HFFc6 (cell line): ENCODE measurements around the gene ELN. TPM values are rescaled to one million over a fixed set of nuclear protein-coding genes. Genes with fewer than 3 reads are reported as not detected.

Source experiments
- DNase-seq: peaks from one replicate; pipeline ENCODE4 v3.0.0-alpha.2; 2018
- H3K27ac Mint-ChIP-seq: 2 replicates; pipeline ENCODE4 v1.8.0; 2020; ENCODE audit warnings: mild to moderate bottlenecking, mixed read lengths
- H3K27me3 Mint-ChIP-seq: 2 replicates; pipeline ENCODE4 v1.8.0; 2021; ENCODE audit warnings: mild to moderate bottlenecking, moderate library complexity, mixed read lengths; ENCODE audit not compliant: insufficient read depth
- H3K36me3 Mint-ChIP-seq: 2 replicates; pipeline ENCODE4 v1.8.0; 2021; ENCODE audit warnings: low read depth, mixed read lengths
- H3K4me1 Mint-ChIP-seq: 2 replicates; pipeline ENCODE4 v1.8.0; 2020; ENCODE audit warnings: low read depth, mixed read lengths
- H3K4me3 Mint-ChIP-seq: 2 replicates; pipeline ENCODE4 v1.8.0; 2020; ENCODE audit warnings: mild to moderate bottlenecking, moderate library complexity, mixed read lengths
- H3K9me3 Mint-ChIP-seq: 2 replicates; pipeline ENCODE4 v1.8.0; 2020; ENCODE audit warnings: mild to moderate bottlenecking, mixed read lengths
- CTCF ChIP-seq: fragments of 200-600 bp; sonication (generic); IDR thresholded peaks from 2 replicates; pipeline ENCODE4 v1.5.0; 2021; ENCODE audit warnings: antibody characterized with exemption, mild to moderate bottlenecking
- total RNA-seq, 6 experiments: library from RNA; stranded (reverse); fragmentation: NEBNext Ultra II Directional; extraction: Animal tissue kit (Norgen Biotek cat#: 25700); gene quantifications; 2 replicates in 1 of 6; 3 replicates in 5 of 6; pipeline ENCODE4 v1.2.3, GENCODE V29; 2021

The ELN gene
- total RNA-seq, 6 experiments from 2014 or later = 4.7 to 25.8 (median 19.1) TPM

GRCh38 chr7:74039337-74039736 is 11.4 kb downstream of the ELN start:
- DNase-seq = no peak
- Mint-ChIP-seq H3K4me3 (no peak overlapping the region), H3K36me3 (no peaks in the 10 kb centered on the region), H3K27me3 (0 out of 2 replicates have a peak, but pooled peaks cover 1% of the 10 kb centered on the region), H3K27ac (no peak overlapping the region), H3K4me1 (peaks cover 7% of the 10 kb centered on the region), H3K9me3 (no peaks in the 10 kb centered on the region)
- no peak for TF ChIP-seq CTCF

DNA sequence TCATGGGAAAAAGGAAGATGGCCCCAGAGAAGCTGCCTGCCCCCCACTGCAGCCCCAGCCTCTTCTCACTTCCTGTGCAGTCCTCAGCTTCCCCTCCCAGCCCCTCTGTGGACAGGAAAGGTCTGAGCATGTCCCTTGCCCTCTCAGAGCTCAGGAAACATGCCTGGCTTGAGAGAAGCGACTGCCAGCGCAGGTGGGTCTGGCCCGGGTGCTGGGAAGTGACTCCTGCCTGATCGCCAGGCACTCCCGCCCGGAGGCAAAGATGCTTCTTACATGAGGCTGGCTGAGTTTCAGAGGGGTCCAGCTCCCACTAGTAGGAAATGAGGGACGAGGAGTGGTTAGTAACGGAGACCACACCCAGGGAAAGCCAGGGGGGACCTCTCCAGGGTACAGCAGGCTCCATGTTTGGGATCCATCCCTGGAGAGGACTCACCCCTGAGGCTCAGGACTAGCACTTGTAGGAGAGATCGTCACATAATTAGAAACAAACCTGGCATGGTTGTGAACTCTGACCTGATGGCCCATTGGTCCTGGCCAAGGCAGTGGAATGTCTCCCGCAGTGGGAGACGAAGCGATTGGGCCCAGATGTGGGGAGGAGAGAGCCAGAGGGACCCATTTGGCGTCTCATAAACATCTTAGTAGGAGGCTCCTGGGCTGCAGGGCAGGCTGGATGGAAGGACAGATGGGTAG is 12.3 kb downstream of the ELN start:
- Mint-ChIP-seq H3K27me3 (0 out of 2 replicates have a peak, but pooled peaks cover 1% of the 10 kb centered on the region), H3K36me3 (no peaks in the 10 kb centered on the region), H3K4me3 (no peak overlapping the region), H3K9me3 (no peaks in the 10 kb centered on the region), H3K27ac (no peak overlapping the region), H3K4me1 (peaks cover 7% of the 10 kb centered on the region)
- DNase-seq = no peak
- TF ChIP-seq CTCF = no peak

DNA sequence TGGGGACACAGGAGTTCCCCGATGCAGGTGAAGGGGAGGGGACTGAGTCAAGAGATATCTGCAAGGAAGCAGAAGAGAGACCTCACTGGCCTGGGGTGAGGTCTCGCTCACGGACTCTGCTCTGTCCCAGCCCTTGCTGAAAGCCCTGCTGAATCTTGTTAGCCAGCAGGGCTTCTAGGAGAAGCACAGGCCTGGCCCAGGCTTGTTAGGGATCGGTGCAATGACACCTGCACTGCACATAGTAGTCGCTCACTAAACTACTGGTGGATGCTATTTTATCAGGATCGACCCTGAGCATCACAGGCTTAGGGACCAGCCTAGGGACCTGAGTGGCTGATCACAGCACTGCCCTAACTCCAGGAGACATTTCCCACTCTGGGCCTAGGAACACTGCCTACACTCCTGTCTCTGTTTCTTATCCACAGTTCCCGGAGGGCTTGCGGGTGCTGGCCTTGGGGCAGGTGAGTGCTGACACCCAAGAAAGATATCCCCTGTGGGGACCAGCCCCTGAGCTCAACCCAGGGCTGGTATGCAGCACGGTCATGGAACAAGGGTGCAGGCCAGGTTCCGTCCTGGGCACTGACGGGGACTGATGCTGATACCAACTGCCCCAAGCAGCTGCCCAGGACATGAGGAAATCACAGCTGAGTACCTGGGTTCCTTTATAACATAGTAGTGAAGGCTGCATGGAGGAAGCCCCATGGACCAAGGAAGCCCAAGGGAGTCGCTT is 13.0 kb downstream of the ELN start:
- Mint-ChIP-seq H3K27me3 (0 out of 2 replicates have a peak, but pooled peaks cover 1% of the 10 kb centered on the region), H3K4me1 (peaks cover 7% of the 10 kb centered on the region), H3K4me3 (no peak overlapping the region), H3K9me3 (no peaks in the 10 kb centered on the region), H3K36me3 (no peaks in the 10 kb centered on the region), H3K27ac (no peak overlapping the region)
- DNase-seq = no peak
- TF ChIP-seq CTCF = no peak

- Mint-ChIP-seq H3K4me3 (no peak overlapping the region), H3K36me3 (peaks cover 4% of the 10 kb centered on the region; the same call in 1 of the 2 replicates), H3K27me3 (peaks cover 1% of the 10 kb centered on the region; the same call in 1 of the 2 replicates), H3K4me1 (peaks cover 7% of the 10 kb centered on the region), H3K27ac (peak overlapping the region; percentile 40; the same call in 1 of the 2 replicates), H3K9me3 (no peaks in the 10 kb centered on the region)
- no peak for TF ChIP-seq CTCF
- DNase-seq = no peak
These were observed 15.0 kb downstream of the ELN start for GRCh38 chr7:74042746-74043522.

- H3K9me3 Mint-ChIP-seq = no peaks in the 10 kb centered on the region
- H3K27ac Mint-ChIP-seq = peak overlapping the region; percentile 40; the same call in 1 of the 2 replicates
- H3K36me3 Mint-ChIP-seq = peaks cover 4% of the 10 kb centered on the region; the same call in 1 of the 2 replicates
- peaks cover 7% of the 10 kb centered on the region for H3K4me1 Mint-ChIP-seq
- H3K4me3 Mint-ChIP-seq = no peak overlapping the region
- peak; percentile 37 for DNase-seq
- peaks cover 1% of the 10 kb centered on the region; the same call in 1 of the 2 replicates for H3K27me3 Mint-ChIP-seq
- no peak for TF ChIP-seq CTCF
These were observed 15.6 kb downstream of the ELN start for GRCh38 chr7:74043523-74043951.
